CD14-positive monocyte (primary cell): ENCODE measurements around the gene PREX1. TPM values are rescaled to one million over a fixed set of nuclear protein-coding genes. Genes with fewer than 3 reads are reported as not detected.
A peak's percentile ranks its signal among the peaks of the same experiment; 100 is the strongest.

Experiments
- DNase-seq, 3 donors: peaks; one replicate each; pipeline ENCODE4 v3.0.0-alpha.2; 2011 to 2022
- H2AFZ ChIP-seq: 2 replicates; pipeline ENCODE4 v1.6.0; 2012; ENCODE audit warnings: mild to moderate bottlenecking, low read depth, low read length, inconsistent platforms; ENCODE audit not compliant: insufficient read depth, poor library complexity, severe bottlenecking
- H3K27ac ChIP-seq, 2 donors: 1 replicate in 1 of 2; 2 replicates in 1 of 2; pipeline ENCODE4 v1.5.1; 2012 to 2013; ENCODE audit warnings: low read length in 2 of 2, control low read depth in 1 of 2, inconsistent platforms in 1 of 2, low read depth in 1 of 2, mild to moderate bottlenecking in 1 of 2
- H3K27me3 ChIP-seq, 2 donors: one replicate each; pipeline versions ENCODE4 v1.6.0 to v1.6.1; 2011 to 2013; ENCODE audit warnings: low read length in 2 of 2; ENCODE audit not compliant: control insufficient read depth in 2 of 2, insufficient read depth in 2 of 2
- H3K36me3 ChIP-seq, 2 donors: replicated peaks in 1 of 2; 1 replicate in 1 of 2; 2 replicates in 1 of 2; pipeline versions ENCODE4 v1.5.1 to v1.6.1; 2012 to 2013; ENCODE audit warnings: low read length in 2 of 2, control low read depth in 1 of 2, inconsistent platforms in 1 of 2, mild to moderate bottlenecking in 1 of 2; ENCODE audit not compliant: insufficient read depth in 2 of 2, control insufficient read depth in 1 of 2
- H3K4me1 ChIP-seq, 2 donors: 1 replicate in 1 of 2; 2 replicates in 1 of 2; pipeline versions ENCODE4 v1.5.1 to v1.6.1; 2012 to 2013; ENCODE audit warnings: low read length in 2 of 2, control low read depth in 1 of 2, inconsistent platforms in 1 of 2, mild to moderate bottlenecking in 1 of 2, moderate library complexity in 1 of 2; ENCODE audit not compliant: insufficient read depth in 2 of 2, control insufficient read depth in 1 of 2
- H3K4me2 ChIP-seq: replicated peaks from 2 replicates; pipeline ENCODE3; 2012; ENCODE audit warnings: low read length, moderate library complexity, mild to moderate bottlenecking; ENCODE audit not compliant: poor library complexity, severe bottlenecking; ENCODE audit errors: extremely low read depth
- H3K4me3 ChIP-seq, 3 experiments: fragments of 200-600 bp in 1 of 3; sonication (generic) in 1 of 3; replicated peaks in 1 of 3; 1 replicate in 2 of 3; 2 replicates in 1 of 3; pipeline ENCODE4 v1.5.1; 2011 to 2013; ENCODE audit warnings: low read length in 3 of 3, mild to moderate bottlenecking in 3 of 3, control low read depth in 2 of 3, low read depth in 2 of 3, inconsistent platforms in 1 of 3, moderate library complexity in 1 of 3
- H3K79me2 ChIP-seq: 2 replicates; pipeline ENCODE4 v1.6.0; 2012; ENCODE audit warnings: mild to moderate bottlenecking, control low read depth, inconsistent platforms, low read length, moderate library complexity; ENCODE audit not compliant: insufficient read depth
- H3K9ac ChIP-seq: 2 replicates; pipeline ENCODE4 v1.6.0; 2017; ENCODE audit warnings: low read length, mild to moderate bottlenecking; ENCODE audit not compliant: insufficient read depth, poor library complexity, severe bottlenecking
- H3K9me3 ChIP-seq, 2 donors: replicated peaks in 1 of 2; 1 replicate in 1 of 2; 2 replicates in 1 of 2; pipeline versions ENCODE4 v1.5.1 to v1.6.1; 2012 to 2013; ENCODE audit warnings: low read length in 2 of 2, control low read depth in 1 of 2; ENCODE audit not compliant: control insufficient read depth in 1 of 2, insufficient read depth in 1 of 2
- H4K20me1 ChIP-seq: 2 replicates; pipeline ENCODE4 v1.6.0; 2012; ENCODE audit warnings: mild to moderate bottlenecking, low read length, control low read depth, moderate library complexity; ENCODE audit not compliant: insufficient read depth
- H3K27ac Mint-ChIP-seq, 7 donors: one replicate each; pipeline ENCODE4 v1.8.0; 2020; ENCODE audit warnings: mild to moderate bottlenecking in 7 of 7, mixed read lengths in 7 of 7, moderate library complexity in 6 of 7, inconsistent platforms in 2 of 7
- H3K27me3 Mint-ChIP-seq, 3 donors: one replicate each; pipeline ENCODE4 v1.8.0; 2021 to 2022; ENCODE audit warnings: low read depth in 3 of 3, mild to moderate bottlenecking in 3 of 3, mixed read lengths in 3 of 3, moderate library complexity in 3 of 3, inconsistent platforms in 1 of 3
- H3K36me3 Mint-ChIP-seq, 2 donors: one replicate each; pipeline ENCODE4 v1.8.0; 2020; ENCODE audit warnings: mixed read lengths in 2 of 2, inconsistent platforms in 1 of 2, mild to moderate bottlenecking in 1 of 2
- H3K4me1 Mint-ChIP-seq: one replicate; pipeline ENCODE4 v1.8.0; 2020; ENCODE audit warnings: mild to moderate bottlenecking, mixed read lengths
- H3K4me3 Mint-ChIP-seq, 2 donors: one replicate each; pipeline ENCODE4 v1.8.0; 2020; ENCODE audit warnings: mild to moderate bottlenecking in 2 of 2, mixed read lengths in 2 of 2, moderate library complexity in 1 of 2
- H3K9me3 Mint-ChIP-seq, 7 donors: one replicate each; pipeline ENCODE4 v1.8.0; 2020 to 2022; ENCODE audit warnings: mixed read lengths in 7 of 7, mild to moderate bottlenecking in 6 of 7, moderate library complexity in 6 of 7, inconsistent platforms in 2 of 7
- CTCF ChIP-seq: fragments of 200-600 bp; IDR thresholded peaks from one replicate; pipeline ENCODE4 v1.8.0; 2022; ENCODE audit warnings: antibody characterized with exemption, mild to moderate bottlenecking
- WGBS: methylation state at CpG from one replicate; pipeline ENCODE4 v1.1.5; 2013; ENCODE audit warnings: missing lambda C conversion rate; ENCODE audit not compliant: insufficient coverage; 5-methylcytosine and 5-hydroxymethylcytosine counted together
- intact Hi-C, 2 donors: fragments of 100-400 bp; cut with micrococcal nuclease; formaldehyde crosslinking; loops; one replicate each; pipeline versions ENCODE4 v1.15.0 to v1.15.1; 2023
- polyA plus RNA-seq, 3 donors: library from polyadenylated mRNA; depleted of rRNA in 1 of 3; unstranded in 2 of 3; stranded (reverse) in 1 of 3; fragments of 300-500 nt in 2 of 3; fragments of >200 nt in 1 of 3; fragmentation: Illumina TruSeq in 2 of 3; gene quantifications; 1 replicate in 2 of 3; 2 replicates in 1 of 3; pipeline ENCODE4 v1.2.3, GENCODE V29; 2012 to 2021

PREX1 gene
- polyA plus RNA-seq, 3 donors: 24.3 to 114 (median 27.5) TPM

GRCh38 chr20:48709058-48709691, 118.6 kb downstream of the PREX1 start:
- no peaks in the 10 kb centered on the region for H3K9me3 ChIP-seq
- H3K4me1 ChIP-seq: peaks cover 36 to 50% of the 10 kb centered on the region in 2 donors
- Mint-ChIP-seq H3K27me3 (peaks cover 0 to 2% (median 2%) of the 10 kb centered on the region in 3 donors), H3K36me3 (peaks cover 54 to 63% of the 10 kb centered on the region in 2 donors), H3K4me1 (peaks cover 65% of the 10 kb centered on the region), H3K9me3 (peaks cover 0 to 2% (median 0%) of the 10 kb centered on the region in 7 donors), H3K27ac (peak overlapping the region in 2 of 7 donors; percentile 12 to 75), H3K4me3 (no peak overlapping the region)
- 99% methylated on average over 14 of the region's 18 CpGs for WGBS
- H3K4me2 ChIP-seq: no peak overlapping the region
- peak overlapping the region in 1 of 2 donors; percentile 44 for H3K27ac ChIP-seq
- H3K4me3 ChIP-seq: no peak overlapping the region
- TF ChIP-seq CTCF: no peak
- peaks cover 39 to 62% of the 10 kb centered on the region in 2 donors for H3K36me3 ChIP-seq
- intact Hi-C loops: loop anchor here in 1 of 2 donors (10.0 kb wide), 1 partner anchor 186 kb away; no protein-coding TSS in a partner anchor
- peaks cover 92% of the 10 kb centered on the region for H3K79me2 ChIP-seq
- peaks cover 98% of the 10 kb centered on the region for H4K20me1 ChIP-seq
- no peak overlapping the region for H2AFZ ChIP-seq
- no peaks in the 10 kb centered on the region for H3K27me3 ChIP-seq
- DNase-seq: no peak
- no peak overlapping the region for H3K9ac ChIP-seq

GRCh38 chr20:48708630-48709029, 119.2 kb downstream of the PREX1 start:
- Histone ChIP-seq H4K20me1 (peaks cover 99% of the 10 kb centered on the region), H3K9me3 (no peaks in the 10 kb centered on the region), H2AFZ (no peak overlapping the region), H3K9ac (no peak overlapping the region), H3K27me3 (no peaks in the 10 kb centered on the region), H3K4me2 (no peak overlapping the region), H3K4me3 (no peak overlapping the region), H3K4me1 (peaks cover 34 to 49% of the 10 kb centered on the region in 2 donors), H3K79me2 (peaks cover 92% of the 10 kb centered on the region), H3K36me3 (peaks cover 44 to 67% of the 10 kb centered on the region in 2 donors), H3K27ac (peak overlapping the region in 1 of 2 donors; percentile 44)
- H3K36me3 Mint-ChIP-seq: peaks cover 58 to 68% of the 10 kb centered on the region in 2 donors
- 33% methylated on average over 1 of the region's 11 CpGs for WGBS
- no peak for DNase-seq
- H3K9me3 Mint-ChIP-seq: peaks cover 0 to 2% (median 0%) of the 10 kb centered on the region in 7 donors
- H3K4me1 Mint-ChIP-seq: peaks cover 65% of the 10 kb centered on the region
- intact Hi-C loops: loop anchor here in 1 of 2 donors (10.0 kb wide), 1 partner anchor 186 kb away; no protein-coding TSS in a partner anchor
- peak overlapping the region in 3 of 7 donors; percentile 29 to 75 (median 63) for H3K27ac Mint-ChIP-seq
- no peak for TF ChIP-seq CTCF
- no peak overlapping the region for H3K4me3 Mint-ChIP-seq
- peaks cover 0 to 2% (median 2%) of the 10 kb centered on the region in 3 donors for H3K27me3 Mint-ChIP-seq
